GM18526 (cell line): ENCODE measurements around the gene ZNF175.
A peak's percentile ranks its signal among the peaks of the same experiment; 100 is the strongest.

Source experiments
- POLR2A ChIP-seq: IDR thresholded peaks from 3 replicates; pipeline ENCODE4 v1.6.1; 2011; ENCODE audit not compliant: insufficient read length; ENCODE audit errors: extremely low read depth

The ZNF175 gene

GRCh38 chr19:51570962-51571575 lies at the start of gene ZNF175:
ZNF175 (plus strand) TSS chr19:51571283; CDS start chr19:51573330, 2,047 bp downstream.
- peak; percentile 34 for TF ChIP-seq POLR2A

- no peak for TF ChIP-seq POLR2A
Observed at GRCh38 chr19:51521357-51521756, 49.7 kb upstream of the ZNF175 start.

- TF ChIP-seq POLR2A, result no peak
Observed at GRCh38 chr19:51521781-51522180, 49.3 kb upstream of the ZNF175 start.

- TF ChIP-seq POLR2A, result no peak
Observed at GRCh38 chr19:51524666-51525264, 46.3 kb upstream of the ZNF175 start.

- TF ChIP-seq POLR2A, result no peak
Observed at GRCh38 chr19:51525651-51526050, 45.4 kb upstream of the ZNF175 start.

GRCh38 chr19:51529301-51529700 lies 41.8 kb upstream of the ZNF175 start:
- TF ChIP-seq POLR2A, result no peak

GRCh38 chr19:51530616-51531015 lies 40.5 kb upstream of the ZNF175 start:
- no peak for TF ChIP-seq POLR2A

- TF ChIP-seq POLR2A, result no peak
Observed at GRCh38 chr19:51531349-51532315, 39.5 kb upstream of the ZNF175 start, which contains the start of gene SIGLEC6. SIGLEC6 (minus strand) TSS chr19:51531670; CDS start chr19:51531648, 22 bp downstream.

- TF ChIP-seq POLR2A, result no peak
Observed at GRCh38 chr19:51535535-51535934, 35.5 kb upstream of the ZNF175 start.

GRCh38 chr19:51539821-51540366 lies 31.2 kb upstream of the ZNF175 start:
- no peak for TF ChIP-seq POLR2A

GRCh38 chr19:51541458-51542357 lies 29.4 kb upstream of the ZNF175 start:
- TF ChIP-seq POLR2A, result no peak

GRCh38 chr19:51542699-51543098 lies 28.4 kb upstream of the ZNF175 start:
- TF ChIP-seq POLR2A, result no peak

GRCh38 chr19:51544038-51544437 lies 27.0 kb upstream of the ZNF175 start:
- no peak for TF ChIP-seq POLR2A

GRCh38 chr19:51546107-51546649 lies 24.9 kb upstream of the ZNF175 start:
- TF ChIP-seq POLR2A, result no peak
